ENCODE measurements around the gene UCP2. TPM values are rescaled to one million over a fixed set of nuclear protein-coding genes. Genes with fewer than 3 reads are reported as not detected.

Gene UCP2, protein sequence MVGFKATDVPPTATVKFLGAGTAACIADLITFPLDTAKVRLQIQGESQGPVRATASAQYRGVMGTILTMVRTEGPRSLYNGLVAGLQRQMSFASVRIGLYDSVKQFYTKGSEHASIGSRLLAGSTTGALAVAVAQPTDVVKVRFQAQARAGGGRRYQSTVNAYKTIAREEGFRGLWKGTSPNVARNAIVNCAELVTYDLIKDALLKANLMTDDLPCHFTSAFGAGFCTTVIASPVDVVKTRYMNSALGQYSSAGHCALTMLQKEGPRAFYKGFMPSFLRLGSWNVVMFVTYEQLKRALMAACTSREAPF
- 13.3 TPM for polyA plus RNA-seq (2013, experiment 1 of 2; ENCODE audit: insufficient read length)
- polyA plus RNA-seq (2013, experiment 2 of 2; ENCODE audit: insufficient read length) = 19.1 TPM

DNA sequence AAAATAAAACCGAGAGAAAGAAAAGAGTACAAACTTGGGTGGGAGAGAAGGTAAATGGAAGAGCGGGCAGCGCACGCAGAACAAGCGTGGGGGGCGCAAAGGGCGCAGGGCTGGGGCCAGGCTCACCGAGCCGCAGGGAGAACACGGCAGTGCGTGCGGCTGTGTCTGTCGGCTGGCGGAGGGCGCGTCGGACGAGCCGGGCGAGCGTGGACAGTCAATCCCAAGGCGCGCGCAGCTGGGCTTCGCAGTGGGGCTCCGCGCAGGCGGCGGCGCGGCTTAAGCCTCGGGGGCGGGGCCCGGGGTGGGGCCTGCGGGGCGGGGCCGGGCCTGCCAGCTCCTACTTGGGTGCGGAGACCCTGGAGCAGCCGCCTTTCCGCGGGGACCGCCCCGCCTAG, at the start of gene UCP2:
TSS of gene UCP2 (minus strand) at position 249 of the 395 bp plus-strand sequence. CDS start 4,465 bp downstream, outside the sequence.
- DNase-seq = peak; percentile 70

DNA sequence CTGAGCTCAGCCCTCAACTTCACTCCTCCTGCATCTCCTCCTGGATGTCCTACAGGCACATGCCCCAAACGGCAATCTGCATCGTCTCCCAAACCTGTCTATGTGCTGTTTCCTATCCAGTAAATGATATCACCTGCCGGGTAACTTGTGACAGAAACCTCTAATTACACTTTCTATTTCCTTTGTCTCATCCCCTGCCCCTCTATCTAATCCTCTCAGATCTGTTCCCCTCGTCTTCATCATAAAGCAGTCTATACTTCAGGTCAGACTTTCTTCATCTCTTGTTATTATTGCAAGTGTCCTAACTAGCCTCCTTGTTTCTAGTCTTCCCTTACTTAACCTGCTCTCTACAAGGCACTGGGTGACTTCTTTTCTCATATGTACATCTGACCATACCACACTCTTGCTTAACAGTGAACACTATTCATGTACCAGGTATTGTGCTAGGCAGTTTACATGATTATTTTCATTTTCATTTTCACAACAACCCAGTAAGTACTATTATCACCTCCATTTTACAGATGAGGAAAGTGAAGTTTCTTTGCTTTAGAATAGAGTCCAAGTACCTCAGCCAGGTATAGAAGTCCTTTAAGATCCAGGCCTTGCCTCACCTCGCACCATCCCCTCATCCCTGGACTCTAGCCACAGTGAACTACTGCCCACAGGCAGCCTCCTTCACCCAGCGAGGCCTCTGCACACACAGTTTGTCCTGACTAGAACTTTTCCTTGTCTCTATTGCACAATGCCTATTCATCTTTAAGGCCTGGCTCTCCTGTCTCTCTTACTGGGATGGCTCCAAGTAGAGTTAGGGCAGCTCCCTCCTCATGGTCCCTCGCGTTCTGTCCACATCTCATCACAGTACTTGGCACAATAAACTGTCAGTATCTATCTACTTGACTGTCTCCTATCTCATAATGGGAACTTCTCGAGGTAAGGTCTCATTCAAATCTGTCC, 48.4 kb upstream of the UCP2 start:
- DNase-seq = no peak

- DNase-seq = peak; percentile 8
These were observed 43.0 kb upstream of the UCP2 start for GRCh38 chr11:74025467-74026166.

GRCh38 chr11:74024261-74025029, 41.8 kb upstream of the UCP2 start:
- DNase-seq = peak; percentile 81

DNA sequence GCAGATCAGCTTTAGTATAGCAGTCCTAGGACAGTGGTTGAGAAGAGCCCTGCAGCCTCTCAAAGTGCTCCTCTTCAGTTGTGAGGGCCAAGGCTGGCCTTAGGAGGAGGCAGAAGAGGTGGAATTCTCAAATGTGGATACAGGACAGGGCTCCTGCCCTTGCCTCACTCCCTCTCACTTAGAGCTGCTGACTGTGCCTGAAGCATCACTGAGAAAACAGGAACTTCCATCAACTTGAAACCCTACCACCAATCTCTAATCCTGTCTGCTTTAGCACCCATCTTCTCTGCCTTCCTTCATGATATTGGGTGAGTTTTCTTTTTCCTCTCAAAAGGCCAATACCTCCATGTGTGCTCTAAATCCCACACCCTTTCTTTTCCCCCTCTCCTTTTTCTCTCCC, 40.6 kb upstream of the UCP2 start:
- no peak for DNase-seq

DNA sequence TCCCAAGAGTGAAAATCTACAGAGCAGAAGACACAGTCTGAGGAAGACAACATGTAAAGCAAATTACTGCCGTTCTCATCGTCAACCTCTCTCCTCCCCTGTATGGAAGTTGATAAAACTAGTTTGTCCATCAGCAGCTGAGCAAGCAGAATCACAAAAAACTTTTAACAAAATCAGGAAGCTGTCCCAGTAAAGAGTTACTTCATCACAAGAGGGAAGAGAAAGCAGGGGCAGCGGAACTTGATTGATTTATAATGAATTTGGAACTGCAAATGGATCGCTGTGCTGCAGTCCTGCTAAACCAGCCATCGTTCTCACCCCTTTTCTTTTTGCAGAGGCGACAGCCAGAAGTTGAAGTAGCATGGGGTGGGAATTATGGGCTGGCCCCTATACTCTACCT, 39.9 kb upstream of the UCP2 start:
- DNase-seq = no peak

DNA sequence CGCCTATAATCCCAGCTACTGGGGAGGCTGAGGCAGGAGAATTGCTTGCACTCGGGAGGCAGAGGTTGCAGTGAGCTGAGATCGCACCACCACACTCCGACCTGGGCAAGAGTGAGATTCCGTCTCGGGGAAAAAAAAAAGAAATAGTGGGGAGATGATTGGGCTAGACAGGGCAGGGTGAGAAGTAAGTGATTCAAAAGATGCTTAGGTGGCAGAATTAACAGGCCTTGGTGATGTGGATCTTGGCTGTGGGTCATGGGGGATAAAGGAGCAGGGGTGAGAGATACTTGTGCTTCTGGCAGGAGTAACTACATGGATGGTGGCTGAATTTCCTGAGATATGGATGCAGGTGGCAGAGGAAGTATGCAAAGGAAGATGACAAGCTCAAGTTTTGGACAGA, 39.4 kb upstream of the UCP2 start:
- DNase-seq = no peak

GRCh38 chr11:74020539-74020938, 37.9 kb upstream of the UCP2 start:
- DNase-seq = no peak

DNA sequence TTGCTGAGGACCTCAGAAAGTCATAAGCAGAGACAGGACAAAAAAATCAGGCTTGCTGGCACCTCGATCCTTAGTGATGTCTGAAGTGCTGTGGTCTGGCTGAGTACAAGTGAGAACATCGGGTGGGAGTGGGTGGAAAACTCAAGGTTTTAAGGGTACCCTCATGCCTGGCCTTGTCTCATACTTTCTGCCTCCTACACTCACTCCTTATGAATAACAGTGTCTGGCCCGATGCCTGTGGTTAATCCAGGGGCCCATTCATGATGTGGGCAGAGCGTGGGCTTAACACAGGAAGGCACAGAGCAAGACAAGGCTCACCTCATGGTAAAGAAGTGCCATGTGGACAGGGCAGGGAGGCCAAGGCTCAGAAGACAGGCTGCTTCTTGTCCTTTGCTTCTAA, 37.2 kb upstream of the UCP2 start:
- no peak for DNase-seq

DNA sequence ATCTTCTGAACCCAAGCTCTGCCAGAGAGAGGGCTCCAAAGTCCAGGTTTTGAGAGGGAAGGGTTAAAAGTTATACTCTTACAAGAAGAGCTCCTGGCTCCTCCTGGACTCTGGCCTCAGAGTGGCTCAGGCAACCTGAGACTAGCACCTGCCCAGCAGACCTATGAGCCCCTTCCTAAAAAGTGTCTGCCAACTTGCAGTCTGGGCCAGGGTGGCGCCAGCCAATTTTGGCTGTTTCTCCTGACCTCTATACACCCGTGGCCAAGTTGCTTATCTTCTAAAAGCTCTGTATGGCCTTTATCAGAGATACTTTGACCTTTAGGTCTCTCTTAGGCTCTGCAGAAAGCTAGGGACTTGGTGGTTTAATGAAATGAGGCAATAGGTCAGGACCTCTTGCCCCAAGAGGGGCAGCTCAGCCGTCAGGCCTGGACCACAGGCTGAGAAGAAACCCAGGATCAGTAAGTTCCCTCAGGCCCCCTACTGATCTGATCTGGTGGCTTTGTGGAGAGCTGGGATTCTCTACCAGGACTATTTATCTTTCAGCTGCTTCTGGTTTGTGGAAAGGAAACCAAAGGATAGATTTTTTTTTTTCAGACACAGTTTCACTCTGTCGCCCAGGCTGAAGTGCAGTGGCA, 36.6 kb upstream of the UCP2 start:
- no peak for DNase-seq

DNA sequence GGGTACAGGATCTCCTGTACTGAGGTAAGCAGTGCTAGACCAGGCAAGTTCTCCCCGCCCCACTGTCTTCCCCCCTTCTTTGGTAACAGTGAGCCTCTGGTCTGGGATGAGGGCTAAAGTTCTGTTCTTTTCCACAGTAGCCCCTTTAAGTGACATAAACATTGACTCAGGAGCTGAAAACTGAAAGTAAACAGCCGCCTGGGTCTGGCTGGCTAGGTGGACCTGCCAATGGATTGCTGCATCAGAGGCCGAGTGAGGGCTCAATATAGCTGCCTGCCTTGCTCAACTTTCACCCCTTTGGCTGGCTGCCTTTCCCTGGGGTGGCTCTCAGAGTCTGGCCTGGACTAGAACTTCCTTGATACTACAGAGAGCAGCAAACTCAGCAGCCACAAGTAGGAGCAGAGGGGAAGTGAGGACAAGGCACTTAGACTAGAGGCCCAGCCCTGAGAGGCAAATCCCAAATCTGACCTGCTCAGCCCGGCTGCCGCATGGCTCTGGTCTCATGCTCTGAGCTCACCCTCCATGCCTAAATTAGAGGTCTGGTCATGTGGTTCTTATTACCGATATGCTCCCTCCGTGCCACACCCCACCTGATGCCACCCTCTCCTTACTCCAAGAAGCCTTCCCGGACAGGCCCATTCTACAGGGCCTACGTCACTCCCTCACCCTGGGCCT, 35.8 kb upstream of the UCP2 start:
- DNase-seq = peak; percentile 6

- no peak for DNase-seq
These were observed 35.0 kb upstream of the UCP2 start for GRCh38 chr11:74017631-74018030.

DNA sequence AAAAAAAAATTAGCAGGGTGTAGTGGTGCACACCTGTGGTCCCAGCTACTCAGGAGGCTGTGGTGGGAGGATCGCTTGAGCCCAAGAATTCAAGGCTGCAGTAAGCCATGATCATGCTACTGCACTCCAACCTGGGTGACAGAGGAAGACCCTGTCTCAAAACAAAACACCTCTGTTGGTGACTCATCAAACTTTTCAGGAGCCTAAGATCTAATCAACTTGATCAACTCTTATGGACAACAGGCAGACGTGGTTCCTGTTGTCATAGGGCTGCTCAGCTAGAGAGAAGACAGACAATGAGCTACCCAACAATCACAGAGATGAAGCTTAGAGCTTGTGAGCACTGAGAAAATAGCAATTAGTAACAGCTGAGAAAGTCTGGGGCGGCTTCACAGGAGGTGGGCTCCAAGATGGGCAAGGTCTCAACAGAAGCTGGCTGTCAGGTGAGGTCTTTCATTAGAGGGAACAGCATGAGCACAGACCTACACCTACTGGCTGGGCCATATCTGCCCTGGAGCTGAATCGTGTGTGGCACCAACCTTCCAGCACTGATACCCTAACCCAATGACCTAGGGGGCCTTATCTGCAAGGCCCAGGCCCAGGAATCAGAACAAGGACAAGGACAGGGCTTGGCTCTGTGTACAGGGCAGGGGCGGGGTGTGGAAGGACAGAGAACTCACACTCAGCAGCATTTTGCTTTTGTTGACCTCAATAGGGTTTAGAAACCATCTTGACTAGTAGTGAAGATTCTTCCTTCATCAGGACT, 33.5 kb upstream of the UCP2 start:
- DNase-seq = no peak

GRCh38 chr11:74014880-74015279, 32.2 kb upstream of the UCP2 start:
- no peak for DNase-seq

DNA sequence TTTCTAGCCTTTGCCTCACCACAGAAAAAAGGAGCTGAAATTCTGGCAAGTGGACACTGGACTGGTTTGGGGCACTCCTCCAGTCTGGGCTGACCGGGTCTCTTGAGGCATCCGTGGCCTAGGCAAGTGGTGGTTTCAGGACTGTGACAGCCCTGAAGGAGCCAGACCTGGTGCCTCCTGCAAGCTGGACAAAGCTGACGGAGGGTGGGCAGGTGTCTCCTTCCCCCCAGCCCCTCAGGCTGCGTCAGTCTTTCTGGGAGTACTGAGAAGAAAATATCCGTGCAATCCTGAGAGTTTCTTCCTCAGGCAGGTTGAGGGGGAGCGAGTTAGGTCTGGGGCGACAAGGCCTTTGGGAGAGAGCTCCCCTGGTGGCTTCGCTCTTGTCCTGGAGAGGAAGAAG, 30.5 kb upstream of the UCP2 start:
- no peak for DNase-seq

DNA sequence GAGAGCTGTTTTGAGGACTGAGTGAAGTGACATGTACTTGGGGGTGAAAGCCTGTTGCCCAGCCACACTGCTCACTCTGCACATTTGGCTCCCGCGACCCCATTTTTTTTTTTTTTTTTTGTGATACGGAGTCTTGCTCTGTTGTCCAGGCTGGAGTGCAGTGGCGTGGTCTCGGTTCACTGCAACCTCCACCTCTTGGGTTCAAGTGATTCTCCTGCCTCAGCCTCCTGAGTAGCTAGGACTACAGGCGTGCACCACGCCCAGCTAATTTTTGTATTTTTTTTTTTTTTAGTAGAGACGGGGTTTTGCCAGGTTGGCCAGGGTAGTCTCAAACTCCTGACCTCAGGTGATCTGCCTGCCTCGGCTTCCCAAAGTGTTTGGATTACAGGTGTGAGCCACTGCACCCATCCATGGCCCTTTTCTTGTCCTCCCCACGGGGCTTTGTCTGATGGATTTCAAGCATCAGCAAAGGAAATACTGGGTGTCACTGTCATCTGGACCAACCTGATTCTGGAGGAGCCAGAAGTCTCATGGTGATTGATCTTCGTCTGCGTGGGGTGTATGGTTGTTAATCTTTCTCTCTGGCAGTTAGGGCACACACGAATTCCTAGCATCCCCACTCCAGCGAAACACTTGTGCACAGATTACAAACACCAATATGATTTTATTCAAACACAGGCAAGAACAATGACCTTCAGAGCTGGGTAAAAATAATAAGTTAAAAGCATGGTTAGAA, 29.6 kb upstream of the UCP2 start:
- no peak for DNase-seq

GRCh38 chr11:74011360-74012073, 28.9 kb upstream of the UCP2 start:
- DNase-seq = peak; percentile 50
